ENCODE measurements around the gene UNC13B.

DNA sequence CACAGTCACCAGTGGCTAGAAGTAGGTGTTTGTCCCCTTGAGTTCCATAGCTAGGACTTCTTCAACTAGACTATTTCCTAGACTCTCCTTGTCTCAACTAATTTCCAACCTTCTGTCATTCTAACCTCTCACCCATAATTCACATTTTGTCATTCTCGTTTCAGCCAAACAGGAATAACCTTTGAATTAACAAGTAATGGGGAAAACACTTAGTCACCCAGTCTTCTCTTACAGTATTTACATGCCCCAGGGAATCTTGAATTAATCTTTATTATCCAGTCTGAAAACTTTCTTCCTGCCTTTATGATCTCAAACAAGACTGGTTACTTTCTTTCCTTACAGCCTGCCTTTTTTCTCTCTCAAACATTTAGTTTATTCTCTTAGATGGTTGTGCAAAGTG is 264.8 kb downstream of the UNC13B start:
- TF ChIP-seq EZH2 (IDR thresholded peaks at IDR 0.05; ENCODE audit: borderline replicate concordance, low read depth, low read length, severe bottlenecking) (no peak), CTCF (IDR thresholded peaks at IDR 0.05; ENCODE audit: extremely low read depth in 1 of 2, insufficient read depth in 1 of 2, low read depth in 1 of 2, low read length in 2 of 2) (no peak), POLR2A (IDR thresholded peaks at IDR 0.05; ENCODE audit: low read depth, low read length) (no peak), FOS (IDR thresholded peaks at IDR 0.05; ENCODE audit: borderline replicate concordance, insufficient read depth, low read length) (no peak), POLR2AphosphoS5 (IDR thresholded peaks at IDR 0.05; ENCODE audit: insufficient read depth, low read depth, low read length) (no peak), MYC (IDR thresholded peaks at IDR 0.05; ENCODE audit: low read depth, low read length) (no peak), JUN (IDR thresholded peaks at IDR 0.05; ENCODE audit: borderline replicate concordance, insufficient read depth, insufficient read length, low read depth) (no peak), GATA2 (IDR thresholded peaks at IDR 0.05; ENCODE audit: insufficient read depth, insufficient read length, low read depth, low read length) (no peak)
- TF ChIP-seq, protein P1, sequence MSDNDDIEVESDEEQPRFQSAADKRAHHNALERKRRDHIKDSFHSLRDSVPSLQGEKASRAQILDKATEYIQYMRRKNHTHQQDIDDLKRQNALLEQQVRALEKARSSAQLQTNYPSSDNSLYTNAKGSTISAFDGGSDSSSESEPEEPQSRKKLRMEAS (IDR thresholded peaks at IDR 0.05; ENCODE audit: insufficient read depth, insufficient read length) = no peak

Data from endothelial cell of umbilical vein (primary cell).